Jurkat, Clone E6-1 (cell line): ENCODE measurements around the gene HSPA12A.

ENCODE experiments used
- DNase-seq: peaks from one replicate; pipeline ENCODE4 v3.0.0-alpha.2; 2011; ENCODE audit warnings: low read depth, low spot score
- H3K4me3 ChIP-seq: 2 replicates; pipeline ENCODE4 v1.5.1; 2011; ENCODE audit warnings: mild to moderate bottlenecking, low read length, control low read depth, moderate library complexity

The HSPA12A gene

GRCh38 chr10:116704926-116705325 lies 37.4 kb downstream of the HSPA12A start:
- no peak for DNase-seq
- H3K4me3 ChIP-seq, result no peak overlapping the region

GRCh38 chr10:116702165-116702564 lies 40.2 kb downstream of the HSPA12A start:
- DNase-seq, result no peak
- no peak overlapping the region for H3K4me3 ChIP-seq

DNA sequence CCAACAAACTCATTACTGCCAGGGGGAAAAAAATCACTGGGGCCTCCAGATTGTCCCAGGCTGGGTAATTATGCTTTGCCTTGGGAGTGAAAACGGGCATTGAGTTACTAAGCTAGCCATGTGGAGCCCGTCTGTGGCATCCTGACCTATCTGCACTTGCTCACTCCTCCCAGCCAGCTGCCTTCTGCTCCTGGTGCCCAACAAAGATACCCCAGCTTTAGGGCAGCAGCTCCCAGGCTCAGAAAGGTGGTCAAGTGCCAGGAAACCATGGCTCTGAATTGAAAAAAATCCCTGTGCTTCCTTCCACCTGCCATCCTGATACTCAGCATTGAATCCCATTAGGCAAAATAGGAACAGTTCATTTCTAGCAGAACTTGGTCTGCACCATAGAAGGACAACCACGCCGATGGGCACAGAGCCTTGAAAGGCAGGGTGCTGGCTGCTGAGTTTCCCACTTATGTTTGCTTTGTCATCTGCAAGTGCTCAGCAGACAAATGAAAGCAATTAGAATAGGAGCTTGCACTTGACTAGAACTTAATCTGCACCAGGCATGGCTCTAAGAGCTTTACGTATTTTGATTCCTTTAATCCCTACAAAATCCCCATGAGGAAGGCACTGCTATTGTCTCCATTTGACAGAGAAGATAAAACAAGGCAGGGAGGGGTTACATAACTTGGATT lies 42.8 kb downstream of the HSPA12A start:
- DNase-seq, result no peak
- no peak overlapping the region for H3K4me3 ChIP-seq

- H3K4me3 ChIP-seq, result no peak overlapping the region
- no peak for DNase-seq
Measured at GRCh38 chr10:116699049-116699448, 43.3 kb downstream of the HSPA12A start.

- H3K4me3 ChIP-seq, result no peak overlapping the region
- DNase-seq, result no peak
Measured at GRCh38 chr10:116698364-116698763, 44.0 kb downstream of the HSPA12A start.

DNA sequence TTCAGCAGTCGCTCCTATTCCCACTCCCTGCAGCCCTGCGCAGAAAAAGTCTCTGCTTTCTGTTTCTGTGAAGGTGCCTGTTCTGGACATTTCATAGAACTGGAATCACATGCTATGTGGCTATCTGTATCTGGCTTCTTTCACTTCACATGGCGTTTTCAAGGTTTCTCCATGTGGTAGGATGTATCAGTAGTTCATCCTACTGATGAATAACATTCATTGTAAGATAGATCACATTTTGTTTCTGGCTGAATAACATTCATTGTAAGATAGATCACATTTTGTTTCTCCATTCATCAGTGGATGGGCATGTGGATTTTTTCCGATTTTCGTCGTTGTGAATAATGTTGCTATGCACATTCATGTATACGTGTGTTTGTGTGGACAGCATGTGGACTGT lies 44.5 kb downstream of the HSPA12A start:
- no peak for DNase-seq
- H3K4me3 ChIP-seq, result no peak overlapping the region

DNA sequence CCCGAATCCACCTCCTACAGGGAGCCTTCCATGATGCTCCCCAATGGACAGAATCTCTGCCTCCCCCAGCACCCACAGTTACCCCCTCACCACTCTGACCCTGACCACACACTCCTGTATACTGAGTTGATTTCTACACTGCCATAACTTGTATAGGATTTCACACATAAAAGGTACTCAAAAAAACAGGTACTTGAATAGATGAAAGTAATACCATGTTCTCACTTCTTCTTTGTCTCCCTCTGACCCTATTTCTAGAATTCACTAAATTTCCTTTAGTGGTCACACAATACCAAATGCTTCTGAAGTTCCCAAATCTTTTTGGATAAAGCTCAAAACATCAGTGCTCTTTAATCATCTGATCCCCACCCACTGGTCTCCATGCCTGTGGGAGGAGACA lies 45.4 kb downstream of the HSPA12A start:
- no peak for DNase-seq
- H3K4me3 ChIP-seq, result no peak overlapping the region

GRCh38 chr10:116694927-116695268 lies 47.5 kb downstream of the HSPA12A start:
- H3K4me3 ChIP-seq, result no peak overlapping the region
- no peak for DNase-seq

DNA sequence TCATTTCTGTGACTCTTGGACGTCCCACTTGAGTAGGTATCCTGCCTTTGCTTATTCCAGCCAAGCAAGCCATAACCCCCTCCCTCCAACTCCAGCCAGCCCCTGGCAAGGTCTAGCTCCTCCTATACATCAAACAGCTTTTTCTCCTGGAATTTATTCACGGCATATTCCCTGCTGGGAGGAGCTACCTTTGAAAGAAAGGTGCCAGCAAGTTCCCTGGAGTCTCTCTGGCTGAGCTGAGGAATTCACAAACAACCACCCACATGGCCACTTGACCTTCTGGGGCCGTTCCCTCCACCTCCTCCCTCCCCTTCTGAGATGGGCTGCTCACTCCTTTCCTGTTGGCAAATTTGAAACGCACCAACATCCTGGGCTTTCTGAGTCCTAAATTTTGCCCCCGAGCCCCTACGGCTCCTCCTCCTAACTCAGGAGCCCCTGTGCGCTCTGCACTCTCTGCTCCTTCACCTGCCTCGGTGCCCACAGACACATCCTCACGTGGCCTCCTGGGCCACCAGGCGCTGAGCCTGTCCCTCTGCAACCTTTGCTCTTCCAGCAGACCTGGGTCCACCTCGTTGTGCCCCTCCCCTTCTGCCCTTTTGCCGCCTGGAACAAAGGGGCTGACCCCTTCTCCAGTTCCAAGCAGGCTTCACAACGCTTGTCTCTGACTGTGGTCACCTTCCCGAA lies 48.0 kb downstream of the HSPA12A start:
- no peak for DNase-seq

DNA sequence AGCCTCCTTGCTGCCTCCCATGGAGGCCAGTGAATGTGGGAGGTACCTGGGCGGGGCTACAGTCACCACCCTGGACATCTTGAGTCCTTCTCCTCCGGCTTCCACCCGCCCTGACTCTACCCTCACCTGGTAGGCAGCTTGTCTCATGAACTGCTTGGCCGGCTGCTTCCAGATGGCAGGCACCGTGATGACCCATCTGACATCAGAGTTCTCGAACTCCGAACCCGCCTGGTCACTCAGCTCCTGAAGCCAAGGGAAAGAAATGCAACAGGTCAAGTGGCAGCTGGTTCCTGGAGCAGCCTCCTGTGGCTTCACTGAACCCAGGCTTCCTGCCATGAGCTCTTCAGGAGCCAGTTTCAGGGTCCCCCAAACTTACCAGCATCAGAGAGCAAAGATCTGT lies 50.1 kb downstream of the HSPA12A start:
- no peak for DNase-seq
- H3K4me3 ChIP-seq, result no peak overlapping the region

More for the DNA sequence above, 48.0 kb downstream of the HSPA12A start:
- H3K4me3 ChIP-seq, result no peak overlapping the region

- DNase-seq, result no peak
- no peak overlapping the region for H3K4me3 ChIP-seq
Measured at GRCh38 chr10:116691635-116692034, 50.7 kb downstream of the HSPA12A start.

DNA sequence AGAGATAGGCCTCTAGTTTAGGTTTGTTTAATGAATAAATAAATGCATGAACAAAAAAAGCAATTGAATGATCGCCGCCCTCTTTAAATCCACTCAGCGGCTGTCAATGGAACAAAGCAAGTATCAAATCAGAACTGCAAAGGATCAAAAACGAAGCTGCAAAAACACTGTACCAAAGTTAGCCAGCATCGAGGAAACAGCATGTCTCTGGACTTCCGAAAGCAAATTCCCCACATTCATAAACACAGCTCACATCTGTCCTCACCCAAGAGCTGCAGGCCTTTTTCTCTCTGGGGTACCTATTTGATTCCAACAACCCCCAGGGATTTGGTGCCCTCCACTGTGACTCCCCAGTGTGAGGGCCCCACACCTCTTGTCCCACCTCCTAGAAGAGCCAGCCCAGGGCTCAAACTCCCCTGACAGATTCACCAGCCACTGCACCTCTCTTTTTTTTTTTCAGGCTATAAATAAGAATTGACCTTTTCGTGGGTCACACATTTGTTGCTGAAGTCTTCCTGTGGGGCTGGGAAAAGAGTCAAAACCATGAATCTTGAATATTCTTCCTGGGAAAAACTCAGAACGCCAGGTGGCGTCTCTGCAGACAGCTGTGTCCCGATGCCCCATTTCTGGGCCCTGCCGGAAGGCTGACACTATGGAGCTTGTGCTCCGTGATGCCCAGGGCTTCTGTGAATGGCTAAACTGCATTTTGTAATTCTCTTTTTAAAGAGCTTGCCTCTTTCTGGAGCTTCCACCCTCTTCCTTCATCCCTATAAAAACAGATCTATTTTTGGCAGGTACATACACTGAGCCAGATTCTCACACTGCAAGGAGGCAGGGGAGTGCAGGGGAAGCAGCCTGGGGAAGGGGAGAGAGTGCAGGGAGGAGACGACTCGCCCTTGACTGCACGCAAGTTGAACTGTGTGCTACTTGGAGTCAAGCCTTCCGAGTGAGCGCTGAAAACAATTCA lies 51.7 kb downstream of the HSPA12A start:
- no peak for DNase-seq
- H3K4me3 ChIP-seq, result no peak overlapping the region

DNA sequence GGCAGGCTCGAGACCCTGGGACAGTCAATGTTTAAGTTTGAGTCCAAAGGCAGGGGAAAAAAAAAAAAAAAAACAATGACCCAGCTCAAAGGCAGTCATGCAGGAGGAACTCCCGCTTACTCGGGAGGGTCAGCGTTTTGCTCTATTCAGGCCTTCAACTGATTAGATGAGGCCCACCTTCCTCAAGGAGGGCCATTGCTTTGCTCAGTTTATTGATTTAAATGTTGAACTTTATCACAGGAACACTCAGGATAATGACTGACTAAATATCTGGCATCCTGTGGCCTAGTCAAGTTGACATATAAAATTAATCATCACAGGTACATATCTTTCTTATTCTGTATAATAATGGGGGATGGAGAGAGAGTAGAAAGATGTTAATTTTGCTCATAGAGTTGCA lies 52.6 kb downstream of the HSPA12A start:
- DNase-seq, result no peak
- H3K4me3 ChIP-seq, result no peak overlapping the region

DNA sequence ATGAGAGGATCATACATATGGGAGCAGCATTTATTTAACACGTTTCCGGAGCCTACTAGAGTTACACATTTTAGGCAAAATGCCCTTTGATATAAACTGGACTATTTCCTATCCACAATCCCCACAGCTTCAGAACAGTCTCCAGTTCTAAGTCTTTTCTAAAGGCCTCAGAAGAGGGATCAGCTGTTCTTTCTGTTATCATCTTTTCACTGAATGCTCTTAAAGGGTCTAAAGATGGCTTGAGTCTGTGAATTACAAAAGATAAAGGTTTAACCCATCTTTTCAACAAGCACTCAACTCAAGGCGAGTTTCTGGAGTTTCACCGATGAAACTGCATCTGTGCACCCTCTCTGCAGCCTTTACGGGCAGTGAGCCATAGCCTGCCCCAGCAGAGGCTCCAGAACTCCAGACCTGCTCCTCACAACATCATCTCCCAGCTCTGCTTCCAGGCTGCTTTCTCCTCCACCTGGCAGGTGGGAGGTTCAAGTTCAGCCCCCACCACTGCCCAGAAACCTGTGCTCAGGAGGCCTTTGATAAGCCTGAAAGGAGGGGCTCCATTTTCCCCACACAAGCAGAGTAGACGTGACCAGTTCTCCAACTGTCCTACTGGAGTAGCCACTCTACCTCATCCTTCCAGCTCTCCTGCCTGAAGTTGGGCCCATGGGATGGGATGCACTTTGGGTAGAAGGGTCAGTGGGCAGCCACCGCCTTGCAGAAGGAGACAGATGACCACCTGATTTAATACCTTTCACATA lies 53.4 kb downstream of the HSPA12A start:
- no peak overlapping the region for H3K4me3 ChIP-seq
- no peak for DNase-seq

GRCh38 chr10:116688241-116688711 lies 54.1 kb downstream of the HSPA12A start:
- DNase-seq, result no peak

DNA sequence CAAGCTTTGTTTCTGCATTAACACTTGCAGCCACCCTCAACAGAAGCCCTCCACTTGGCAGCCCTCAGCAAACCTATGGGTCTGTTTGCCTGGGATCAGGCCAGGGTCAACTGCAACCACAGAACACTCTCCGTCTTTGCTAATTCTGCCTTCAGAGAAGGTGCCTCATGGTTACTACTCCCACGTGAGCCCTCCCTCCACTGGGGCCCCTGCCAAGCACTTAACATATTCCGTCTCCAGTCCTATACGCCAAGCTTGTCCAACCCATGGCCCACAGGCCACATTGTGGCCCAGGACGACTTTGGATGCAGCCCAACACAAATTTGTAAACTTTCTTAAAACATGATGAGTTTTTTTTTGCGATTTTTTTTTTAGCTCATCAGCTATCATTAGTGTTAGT lies 54.7 kb downstream of the HSPA12A start:
- H3K4me3 ChIP-seq, result no peak overlapping the region
- no peak for DNase-seq

More at GRCh38 chr10:116688241-116688711, 54.1 kb downstream of the HSPA12A start:
- H3K4me3 ChIP-seq, result no peak overlapping the region

GRCh38 chr10:116686632-116687031 lies 55.7 kb downstream of the HSPA12A start:
- no peak for DNase-seq
- no peak overlapping the region for H3K4me3 ChIP-seq

DNA sequence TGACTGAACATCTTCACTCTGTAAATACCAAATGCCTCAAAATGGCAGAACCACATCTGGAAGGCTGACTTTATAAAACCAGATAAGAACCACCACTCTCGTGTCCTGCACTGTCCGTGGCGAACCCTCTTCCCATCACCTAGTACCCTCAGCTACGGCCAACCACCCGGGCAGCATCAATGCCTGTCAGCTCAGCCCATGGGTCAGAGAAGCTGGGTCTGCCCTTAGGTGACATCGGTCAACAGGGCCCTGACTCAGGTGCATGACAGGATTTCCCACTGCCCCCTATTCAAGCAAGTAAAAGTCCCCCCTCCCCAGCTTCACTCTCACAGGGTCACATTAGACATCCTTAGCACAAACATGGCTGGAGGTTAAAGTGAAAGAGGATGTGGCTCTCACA lies 56.6 kb downstream of the HSPA12A start:
- DNase-seq, result no peak
- no peak overlapping the region for H3K4me3 ChIP-seq

DNA sequence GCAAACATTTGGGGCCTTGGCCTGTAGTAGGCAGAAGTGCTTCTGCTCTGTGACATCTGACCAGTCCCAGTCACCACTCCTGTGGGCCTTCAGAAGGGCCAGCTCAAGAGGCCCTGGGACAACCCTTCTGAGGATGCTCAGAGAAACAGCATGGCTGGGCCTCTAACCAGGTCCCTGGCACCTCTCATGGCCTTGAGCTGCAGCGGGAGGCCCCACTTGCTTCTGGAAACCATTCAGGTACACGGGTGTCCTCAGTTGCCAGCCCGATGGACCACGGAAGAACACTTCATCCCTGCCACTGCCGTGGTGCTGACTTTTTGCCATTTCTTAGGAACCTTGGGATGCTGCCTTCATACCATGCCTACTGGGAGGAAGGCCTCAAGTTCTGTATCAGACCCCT lies 57.6 kb downstream of the HSPA12A start:
- DNase-seq, result no peak
- H3K4me3 ChIP-seq, result no peak overlapping the region
